GM12878 (cell line): ENCODE data around the gene TTC8. TPM values are rescaled to one million over a fixed set of nuclear protein-coding genes. Genes with fewer than 3 reads are reported as not detected.

Source experiments
- ATAC-seq: fragments of 200-7000 bp; cut with Tn5 transposase; 3 replicates; pipeline ENCODE4 v1.9.1; 2020; ENCODE audit warnings: mild to moderate bottlenecking, moderate library complexity
- BruUV-seq: library from RNA; stranded (reverse); fragments of 400-500 nt; replicated peaks from 2 replicates; lab custom pipeline; 2021; lab: Mats Ljungman, UMichigan
- CTCF ChIA-PET: fragments of 300-600 bp; sonication (Branson Sonifier 250); formaldehyde crosslinking; extraction: SDS; loops from one replicate; lab custom pipeline; 2021; ENCODE audit warnings: inconsistent platforms; lab: Yijun Ruan, JAX
- POLR2A ChIA-PET: fragments of 350-600 bp; formaldehyde crosslinking; extraction: SDS; loops from one replicate; lab custom pipeline; 2021; ENCODE audit warnings: inconsistent platforms; lab: Charles Lee
- RAD21 ChIA-PET: fragments of 300-600 bp; sonication (Branson Sonifier 250); formaldehyde crosslinking; loops from one replicate; lab custom pipeline; 2023; ENCODE audit warnings: antibody characterized with exemption; ENCODE audit not compliant: unreplicated experiment; lab: Charles Lee
- SMC1A ChIA-PET: fragments of 300-600 bp; sonication (Branson Sonifier 250); formaldehyde crosslinking; loops from one replicate; lab custom pipeline; 2023; ENCODE audit not compliant: unreplicated experiment, uncharacterized antibody; lab: Charles Lee
- DNase-seq: peaks from one replicate; pipeline ENCODE4 v3.0.0-alpha.2; 2011; ENCODE audit warnings: low read depth, low spot score
- FAIRE-seq: peaks from 3 replicates; lab custom pipeline; 2011; peaks lifted over from hg19 to GRCh38; lab: Jason Lieb, UNC
- H2AFZ ChIP-seq: 2 replicates; pipeline ENCODE4 v1.6.0; 2011; ENCODE audit warnings: low read depth, low read length, control low read depth; ENCODE audit not compliant: control insufficient read depth
- H3K27ac ChIP-seq: 2 replicates; pipeline ENCODE4 v1.5.1; 2011; ENCODE audit warnings: control low read depth; ENCODE audit not compliant: control insufficient read depth, insufficient read depth
- H3K27me3 ChIP-seq, 2 experiments: replicated peaks in 1 of 2; 2 replicates each; pipeline versions ENCODE4 v1.6.0 to v1.6.1; 2011; ENCODE audit warnings: low read length in 1 of 2; ENCODE audit not compliant: control insufficient read depth in 2 of 2, insufficient read depth in 2 of 2
- H3K36me3 ChIP-seq, 2 experiments: 2 replicates each; pipeline ENCODE4 v1.5.1; 2011; ENCODE audit warnings: low read length in 1 of 2; ENCODE audit not compliant: control insufficient read depth in 2 of 2, insufficient read depth in 2 of 2
- H3K4me1 ChIP-seq: 2 replicates; pipeline ENCODE4 v1.6.1; 2011; ENCODE audit warnings: mild to moderate bottlenecking, low read length, moderate library complexity, mixed read lengths; ENCODE audit not compliant: control insufficient read depth, insufficient read depth
- H3K4me2 ChIP-seq: 2 replicates; pipeline ENCODE4 v1.6.0; 2011; ENCODE audit warnings: control low read depth; ENCODE audit not compliant: control insufficient read depth, insufficient read depth
- H3K4me3 ChIP-seq: fragments of 200-600 bp; sonication (generic); 2 replicates; pipeline ENCODE4 v1.5.1; 2016
- H3K79me2 ChIP-seq: 2 replicates; pipeline ENCODE4 v1.6.0; 2011; ENCODE audit warnings: low read length; ENCODE audit not compliant: control insufficient read depth, insufficient read depth
- H3K9ac ChIP-seq: 2 replicates; pipeline ENCODE4 v1.8.0; 2011; ENCODE audit warnings: low read length, control low read depth, mixed read lengths; ENCODE audit not compliant: control insufficient read depth, insufficient read depth
- H3K9me3 ChIP-seq: replicated peaks from 3 replicates; pipeline ENCODE4 v1.5.1; 2011; ENCODE audit warnings: mild to moderate bottlenecking, low read length; ENCODE audit not compliant: control insufficient read depth, insufficient read depth
- H4K20me1 ChIP-seq: 2 replicates; pipeline ENCODE4 v1.6.0; 2011; ENCODE audit not compliant: control insufficient read depth, insufficient read depth
- ATF2 ChIP-seq: IDR thresholded peaks from 2 replicates; pipeline ENCODE4 v1.6.1; 2012; ENCODE audit warnings: low read length, inconsistent platforms
- BACH1 ChIP-seq: fragments of 450-650 bp; IDR thresholded peaks from 2 replicates; pipeline ENCODE4 v1.6.1; 2017; ENCODE audit warnings: mild to moderate bottlenecking, borderline replicate concordance
- BCL11A ChIP-seq: IDR thresholded peaks from 2 replicates; pipeline ENCODE4 v1.6.1; 2011; ENCODE audit warnings: low read depth, low read length
- BRCA1 ChIP-seq: IDR thresholded peaks from 2 replicates; pipeline ENCODE4 v1.6.1; 2011; ENCODE audit warnings: low read depth, low read length, improper control_type of control experiment
- CBX5 ChIP-seq: sonication (generic); IDR thresholded peaks from 2 replicates; pipeline ENCODE4 v1.6.1; 2016; ENCODE audit warnings: low read depth, moderate library complexity, mild to moderate bottlenecking, inconsistent platforms
- IRF3 ChIP-seq: fragments of 450-650 bp; IDR thresholded peaks from 2 replicates; pipeline ENCODE4 v1.6.1; 2014; ENCODE audit warnings: mild to moderate bottlenecking
- NBN ChIP-seq: fragments of 450-650 bp; IDR thresholded peaks from 2 replicates; pipeline ENCODE4 v1.6.1; 2016
- NRF1 ChIP-seq: conservative IDR thresholded peaks from 2 replicates; pipeline ENCODE4 v1.6.1; 2011; ENCODE audit warnings: mild to moderate bottlenecking, low read depth, low read length, improper control_type of control experiment
- SP1 ChIP-seq: IDR thresholded peaks from one replicate; pipeline ENCODE4 v1.6.1; 2011; ENCODE audit warnings: low read depth, low read length
- TBL1XR1 ChIP-seq: IDR thresholded peaks from 2 replicates; pipeline ENCODE4 v1.6.1; 2012; ENCODE audit warnings: low read depth, low read length, improper control_type of control experiment
- WGBS: methylation state at CpG from one replicate; pipeline ENCODE4 v1.1.6; 2016; ENCODE audit warnings: low lambda C conversion rate; ENCODE audit not compliant: insufficient replicate concordance, insufficient coverage; ENCODE audit errors: missing lambda C conversion rate; 5-methylcytosine and 5-hydroxymethylcytosine counted together
- in situ Hi-C: fragments of 300-500 bp; cut with MboI; formaldehyde crosslinking; loops from 9 replicates; pipeline ENCODE4 v1.14.3; 2018; ENCODE audit warnings: mixed read lengths
- intact Hi-C: fragments of 100-400 bp; cut with micrococcal nuclease; formaldehyde crosslinking; loops from one replicate; pipeline ENCODE4 v1.14.2; 2022; ENCODE audit not compliant: unreplicated experiment
- polyA plus RNA-seq, 11 experiments: library from polyadenylated mRNA; depleted of rRNA in 4 of 11; unstranded in 6 of 11; stranded (reverse) in 5 of 11; fragments of >200 nt; fragmentation: Nextera tagmentation in 4 of 11; fragmentation: Illumina TruSeq in 1 of 11; extraction: Ambion mirVana in 4 of 11; extraction: Trizol in 1 of 11; gene quantifications; 1 replicate in 1 of 11; 2 replicates in 10 of 11; pipeline versions ENCODE4 v1.2.1 to v1.2.3, GENCODE V29; 2011 to 2016; ENCODE audit warnings: inconsistent platforms in 2 of 11, missing spikeins in 2 of 11, low read depth in 1 of 11
- total RNA-seq, 4 experiments: library from RNA; depleted of rRNA in 3 of 4; stranded (reverse); fragments of >200 nt in 3 of 4; fragmentation: Illumina TruSeq in 1 of 4; extraction: Trizol in 1 of 4; gene quantifications; 2 replicates each; pipeline versions ENCODE4 v1.2.1 to v1.2.3, GENCODE V29; 2013 to 2021
- TF ChIP-seq, protein P1 (sequence below): fragments of 450-650 bp; IDR thresholded peaks from 2 replicates; pipeline ENCODE4 v1.6.1; 2016; ENCODE audit warnings: mild to moderate bottlenecking
- TF ChIP-seq, protein P2 (sequence below): fragments of 450-650 bp; IDR thresholded peaks from 2 replicates; pipeline ENCODE4 v1.6.1; 2018; ENCODE audit warnings: mild to moderate bottlenecking, low read depth, moderate library complexity; ENCODE audit not compliant: partially characterized antibody
- TF ChIP-seq, protein P3 (sequence below): fragments of 450-650 bp; IDR thresholded peaks from 2 replicates; pipeline ENCODE4 v1.6.1; 2017; ENCODE audit warnings: mild to moderate bottlenecking, moderate library complexity

TTC8 gene
- total and polyA plus RNA-seq, 10 of the 15 experiments (the other 5 are each of a cell fraction or from before 2014, with no cell fraction given) = 1.5 to 4.6 (median 2.5) TPM

DNA sequence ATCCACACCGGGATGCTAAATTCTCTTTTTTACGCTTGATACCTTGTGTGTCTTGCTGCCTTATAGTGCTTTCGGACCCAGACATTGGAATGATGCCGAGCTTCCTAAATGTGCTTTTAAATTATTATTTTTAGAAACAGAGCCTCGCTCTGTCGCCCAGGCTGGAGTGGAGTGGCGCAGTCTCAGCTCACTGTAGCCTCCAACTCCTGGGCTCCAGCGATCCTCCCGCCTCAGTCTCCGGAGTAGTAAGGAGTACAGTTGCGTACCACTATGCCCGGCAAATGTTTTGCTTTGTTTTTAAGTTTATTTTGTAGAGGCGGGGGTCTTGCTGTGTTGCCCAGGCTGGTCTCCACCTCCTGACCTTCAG, 31.2 kb upstream of the TTC8 start:
- ChIA-PET SMC1A (no interaction called here), CTCF (interaction anchor here (1.2 kb wide), 1 partner anchor 125 kb away, joined by 5 read pairs; no protein-coding TSS in a partner anchor), POLR2A (no interaction called here), RAD21 (interaction anchor here (1.0 kb wide), 1 partner anchor 124 kb away, joined by 3 read pairs; no protein-coding TSS in a partner anchor)
- no peaks in the 10 kb centered on the region; the same call in 1 of the 2 replicates for H3K4me1 ChIP-seq
- peaks cover 2 to 13% of the 10 kb centered on the region in 2 experiments; a peak in 3 of 4 replicates for H3K27me3 ChIP-seq
- ATAC-seq (no peak), DNase-seq (no peak), FAIRE-seq (no peak)
- H3K4me2 ChIP-seq = peak overlapping the region; percentile 86
- peak overlapping the region; percentile 49 for H2AFZ ChIP-seq
- 53% methylated on average over 13 of the region's 13 CpGs for WGBS
- no peak overlapping the region for H3K9ac ChIP-seq
- in situ Hi-C loops = no loop called here
- H4K20me1 ChIP-seq = no peaks in the 10 kb centered on the region
- peak overlapping the region; percentile 71 for H3K4me3 ChIP-seq
- no peaks in the 10 kb centered on the region for H3K79me2 ChIP-seq
- H3K27ac ChIP-seq = no peak overlapping the region
- intact Hi-C loops = loop anchor here (5.0 kb wide), 1 partner anchor 126 kb away; no protein-coding TSS in a partner anchor
- no peak for TF ChIP-seq IRF3
- TF ChIP-seq TBL1XR1 = no peak
- TF ChIP-seq, protein P1, sequence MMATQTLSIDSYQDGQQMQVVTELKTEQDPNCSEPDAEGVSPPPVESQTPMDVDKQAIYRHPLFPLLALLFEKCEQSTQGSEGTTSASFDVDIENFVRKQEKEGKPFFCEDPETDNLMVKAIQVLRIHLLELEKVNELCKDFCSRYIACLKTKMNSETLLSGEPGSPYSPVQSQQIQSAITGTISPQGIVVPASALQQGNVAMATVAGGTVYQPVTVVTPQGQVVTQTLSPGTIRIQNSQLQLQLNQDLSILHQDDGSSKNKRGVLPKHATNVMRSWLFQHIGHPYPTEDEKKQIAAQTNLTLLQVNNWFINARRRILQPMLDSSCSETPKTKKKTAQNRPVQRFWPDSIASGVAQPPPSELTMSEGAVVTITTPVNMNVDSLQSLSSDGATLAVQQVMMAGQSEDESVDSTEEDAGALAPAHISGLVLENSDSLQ = no peak
- TF ChIP-seq BACH1 = no peak
- TF ChIP-seq SP1 = no peak
- TF ChIP-seq BCL11A = no peak
- TF ChIP-seq NRF1 = no peak
- TF ChIP-seq NBN = no peak
- no peak for TF ChIP-seq ATF2
- TF ChIP-seq, protein P2, sequence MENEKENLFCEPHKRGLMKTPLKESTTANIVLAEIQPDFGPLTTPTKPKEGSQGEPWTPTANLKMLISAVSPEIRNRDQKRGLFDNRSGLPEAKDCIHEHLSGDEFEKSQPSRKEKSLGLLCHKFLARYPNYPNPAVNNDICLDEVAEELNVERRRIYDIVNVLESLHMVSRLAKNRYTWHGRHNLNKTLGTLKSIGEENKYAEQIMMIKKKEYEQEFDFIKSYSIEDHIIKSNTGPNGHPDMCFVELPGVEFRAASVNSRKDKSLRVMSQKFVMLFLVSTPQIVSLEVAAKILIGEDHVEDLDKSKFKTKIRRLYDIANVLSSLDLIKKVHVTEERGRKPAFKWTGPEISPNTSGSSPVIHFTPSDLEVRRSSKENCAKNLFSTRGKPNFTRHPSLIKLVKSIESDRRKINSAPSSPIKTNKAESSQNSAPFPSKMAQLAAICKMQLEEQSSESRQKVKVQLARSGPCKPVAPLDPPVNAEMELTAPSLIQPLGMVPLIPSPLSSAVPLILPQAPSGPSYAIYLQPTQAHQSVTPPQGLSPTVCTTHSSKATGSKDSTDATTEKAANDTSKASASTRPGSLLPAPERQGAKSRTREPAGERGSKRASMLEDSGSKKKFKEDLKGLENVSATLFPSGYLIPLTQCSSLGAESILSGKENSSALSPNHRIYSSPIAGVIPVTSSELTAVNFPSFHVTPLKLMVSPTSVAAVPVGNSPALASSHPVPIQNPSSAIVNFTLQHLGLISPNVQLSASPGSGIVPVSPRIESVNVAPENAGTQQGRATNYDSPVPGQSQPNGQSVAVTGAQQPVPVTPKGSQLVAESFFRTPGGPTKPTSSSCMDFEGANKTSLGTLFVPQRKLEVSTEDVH = no peak
- no peak for TF ChIP-seq CBX5
- no peak for TF ChIP-seq BRCA1
- TF ChIP-seq, protein P3, sequence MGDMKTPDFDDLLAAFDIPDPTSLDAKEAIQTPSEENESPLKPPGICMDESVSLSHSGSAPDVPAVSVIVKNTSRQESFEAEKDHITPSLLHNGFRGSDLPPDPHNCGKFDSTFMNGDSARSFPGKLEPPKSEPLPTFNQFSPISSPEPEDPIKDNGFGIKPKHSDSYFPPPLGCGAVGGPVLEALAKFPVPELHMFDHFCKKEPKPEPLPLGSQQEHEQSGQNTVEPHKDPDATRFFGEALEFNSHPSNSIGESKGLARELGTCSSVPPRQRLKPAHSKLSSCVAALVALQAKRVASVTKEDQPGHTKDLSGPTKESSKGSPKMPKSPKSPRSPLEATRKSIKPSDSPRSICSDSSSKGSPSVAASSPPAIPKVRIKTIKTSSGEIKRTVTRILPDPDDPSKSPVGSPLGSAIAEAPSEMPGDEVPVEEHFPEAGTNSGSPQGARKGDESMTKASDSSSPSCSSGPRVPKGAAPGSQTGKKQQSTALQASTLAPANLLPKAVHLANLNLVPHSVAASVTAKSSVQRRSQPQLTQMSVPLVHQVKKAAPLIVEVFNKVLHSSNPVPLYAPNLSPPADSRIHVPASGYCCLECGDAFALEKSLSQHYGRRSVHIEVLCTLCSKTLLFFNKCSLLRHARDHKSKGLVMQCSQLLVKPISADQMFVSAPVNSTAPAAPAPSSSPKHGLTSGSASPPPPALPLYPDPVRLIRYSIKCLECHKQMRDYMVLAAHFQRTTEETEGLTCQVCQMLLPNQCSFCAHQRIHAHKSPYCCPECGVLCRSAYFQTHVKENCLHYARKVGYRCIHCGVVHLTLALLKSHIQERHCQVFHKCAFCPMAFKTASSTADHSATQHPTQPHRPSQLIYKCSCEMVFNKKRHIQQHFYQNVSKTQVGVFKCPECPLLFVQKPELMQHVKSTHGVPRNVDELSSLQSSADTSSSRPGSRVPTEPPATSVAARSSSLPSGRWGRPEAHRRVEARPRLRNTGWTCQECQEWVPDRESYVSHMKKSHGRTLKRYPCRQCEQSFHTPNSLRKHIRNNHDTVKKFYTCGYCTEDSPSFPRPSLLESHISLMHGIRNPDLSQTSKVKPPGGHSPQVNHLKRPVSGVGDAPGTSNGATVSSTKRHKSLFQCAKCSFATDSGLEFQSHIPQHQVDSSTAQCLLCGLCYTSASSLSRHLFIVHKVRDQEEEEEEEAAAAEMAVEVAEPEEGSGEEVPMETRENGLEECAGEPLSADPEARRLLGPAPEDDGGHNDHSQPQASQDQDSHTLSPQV = no peak
- H3K36me3 ChIP-seq = no peaks in the 10 kb centered on the region
- BruUV-seq = no TSS peak
- H3K9me3 ChIP-seq = no peaks in the 10 kb centered on the region
